IPS DF 4.7 (cell line): ENCODE data around the gene BANF2.
"Not testable (repeated sequence)": the region's sequence is repeated elsewhere in the genome, so short reads cannot be mapped to it uniquely, and the experiment has no call there.

Experiments
- DNase-seq: peaks from one replicate; pipeline ENCODE4 v3.0.0-alpha.2; 2013; ENCODE audit warnings: low spot score; ENCODE audit errors: extremely low read depth

Gene BANF2

GRCh38 chr20:17761604-17762003 lies 61.8 kb downstream of the BANF2 start:
- no peak for DNase-seq

- no peak for DNase-seq
Measured at GRCh38 chr20:17762243-17762872, 62.6 kb downstream of the BANF2 start.

- no peak for DNase-seq
Measured at GRCh38 chr20:17762873-17763557, 63.2 kb downstream of the BANF2 start.

DNA sequence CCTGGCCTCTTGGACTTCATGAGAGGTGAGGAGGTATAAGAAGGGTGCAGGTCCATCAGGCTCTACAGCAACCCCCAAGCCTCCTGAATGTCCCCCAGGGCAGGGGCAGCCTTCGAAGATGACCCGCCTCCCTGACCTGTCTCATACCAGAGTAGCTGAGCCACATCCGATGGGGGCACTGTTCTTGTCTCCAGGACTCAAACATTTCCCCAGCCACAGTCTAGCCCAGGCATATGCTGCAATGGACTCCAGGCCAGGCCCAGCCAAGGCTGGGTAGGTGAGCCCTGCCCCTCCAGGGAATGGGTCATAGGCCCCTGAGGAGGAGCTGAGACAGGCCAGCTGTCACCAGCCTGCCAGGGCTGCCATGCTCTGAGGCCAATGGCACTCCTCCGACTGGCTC lies 65.3 kb downstream of the BANF2 start:
- DNase-seq = no peak

DNA sequence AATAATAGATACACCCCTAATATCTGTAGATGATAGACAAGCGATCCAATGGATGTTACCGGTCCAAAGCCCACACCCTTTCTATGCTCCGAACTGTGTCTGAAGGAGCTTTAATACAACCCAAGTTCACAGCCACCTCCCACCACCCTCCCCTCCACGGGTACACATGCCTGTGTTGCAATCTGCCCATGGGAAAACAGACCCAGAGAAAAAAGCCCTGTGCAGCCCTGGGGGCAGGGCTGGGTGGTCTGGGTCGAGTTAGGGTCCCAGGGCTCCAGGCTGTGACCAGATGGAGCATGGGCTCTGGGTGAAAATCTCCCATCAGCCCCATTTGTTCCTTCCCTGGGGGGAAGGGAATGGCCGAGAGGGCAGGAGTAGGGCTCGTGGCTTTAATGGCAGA lies 65.8 kb downstream of the BANF2 start:
- DNase-seq = no peak

DNA sequence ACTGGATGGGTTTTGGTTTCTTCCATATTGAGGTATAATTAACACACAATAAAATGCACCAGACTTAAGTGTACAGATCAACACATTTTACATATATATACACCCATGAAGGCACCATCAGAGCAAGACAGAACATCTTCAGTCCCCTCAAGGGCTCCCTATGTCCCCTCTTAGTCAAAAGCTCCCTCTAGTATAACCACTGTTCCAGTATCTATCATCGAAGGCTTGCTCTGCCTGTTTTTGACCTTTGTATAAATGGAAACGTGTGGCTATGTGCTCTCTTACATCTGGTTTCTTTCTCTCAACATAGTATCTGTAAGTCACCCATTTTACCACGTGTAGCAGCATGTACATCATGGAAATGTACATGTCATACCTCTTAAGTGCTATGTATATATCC lies 66.5 kb downstream of the BANF2 start:
- no peak for DNase-seq

- no peak for DNase-seq
Measured at GRCh38 chr20:17767624-17768023, 67.9 kb downstream of the BANF2 start.

GRCh38 chr20:17768271-17768670 lies 68.5 kb downstream of the BANF2 start:
- DNase-seq = no peak

DNA sequence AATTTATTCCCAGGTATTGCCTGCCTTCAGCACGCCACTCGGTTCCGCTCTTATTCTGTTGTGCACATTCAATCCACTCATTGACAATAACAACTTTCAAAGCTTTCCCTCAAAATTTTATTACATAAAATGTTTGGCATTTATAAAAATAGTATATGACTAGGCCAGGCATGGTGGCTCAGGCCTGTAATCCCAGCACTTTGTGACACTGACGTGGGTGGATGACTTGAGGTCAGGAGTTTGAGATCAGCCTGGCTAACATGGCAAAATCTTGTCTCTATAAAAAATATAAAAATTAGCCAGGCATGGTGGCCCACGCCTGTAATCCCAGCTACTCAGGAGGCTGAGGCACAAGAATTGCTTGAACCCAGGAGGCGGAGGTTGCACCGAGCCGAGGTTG lies 70.0 kb downstream of the BANF2 start:
- not testable (repeated sequence) for DNase-seq

DNA sequence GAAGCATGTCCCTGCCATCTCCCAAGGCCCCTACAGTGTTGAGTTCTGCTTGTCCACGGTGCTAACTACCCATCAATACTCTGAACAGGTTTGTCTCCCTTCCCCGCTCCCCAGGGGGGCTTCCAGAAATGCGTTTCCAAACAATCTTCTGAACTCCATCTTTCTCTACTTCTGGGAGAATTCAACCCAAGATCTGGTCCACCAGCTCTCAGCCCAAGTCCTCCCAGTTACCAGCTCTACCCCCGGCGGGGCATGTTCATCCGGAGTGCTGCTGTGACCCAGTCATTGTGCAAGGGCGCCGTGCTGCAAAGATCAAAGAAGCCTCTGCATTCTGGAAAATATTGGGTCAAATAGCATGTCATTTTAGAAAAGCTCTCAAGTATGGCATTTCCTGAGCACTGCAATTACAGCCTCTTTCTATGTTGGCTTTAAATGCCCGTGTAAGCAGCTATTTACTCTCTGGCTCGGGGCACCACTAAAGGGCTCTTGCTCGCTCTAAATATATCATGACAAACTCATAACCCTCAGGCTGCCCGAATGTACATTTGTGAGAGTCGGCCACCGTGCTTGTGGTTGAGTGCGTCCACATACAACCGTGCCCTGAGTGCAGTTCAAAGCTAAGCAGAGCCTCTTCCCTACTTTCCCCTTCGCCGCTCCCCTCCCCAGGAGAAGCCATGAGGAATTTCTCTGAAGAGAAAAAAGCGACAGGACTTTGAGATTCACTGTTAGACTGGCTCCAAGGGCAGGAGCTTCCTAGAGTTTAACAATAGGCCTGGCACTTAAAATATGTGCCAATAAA lies 71.6 kb downstream of the BANF2 start:
- no peak for DNase-seq

GRCh38 chr20:17772005-17772343 lies 72.2 kb downstream of the BANF2 start:
- DNase-seq = no peak

DNA sequence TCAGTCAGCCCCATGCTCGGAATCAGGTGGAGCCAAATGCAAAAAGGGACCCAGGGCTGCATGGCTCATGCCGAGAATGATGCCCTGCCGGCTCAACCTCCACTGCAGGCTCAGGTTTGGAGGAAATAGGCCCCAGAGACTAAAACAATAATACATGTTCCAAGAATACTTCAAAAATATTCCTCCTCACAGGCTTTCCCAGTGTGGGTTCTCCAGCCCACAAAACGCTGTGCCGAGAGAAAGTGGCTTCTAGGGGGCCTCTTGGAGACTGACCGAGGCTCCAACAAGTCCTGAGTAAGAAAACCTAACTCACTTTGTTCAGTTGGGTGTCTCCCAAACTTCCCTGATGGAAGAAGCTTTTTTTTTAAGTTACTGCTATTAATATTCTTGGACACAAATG lies 73.9 kb downstream of the BANF2 start:
- no peak for DNase-seq

- no peak for DNase-seq
Measured at GRCh38 chr20:17775600-17775999, 75.8 kb downstream of the BANF2 start.

GRCh38 chr20:17776551-17776950 lies 76.8 kb downstream of the BANF2 start:
- DNase-seq = no peak

- DNase-seq = not testable (repeated sequence)
Measured at GRCh38 chr20:17779011-17779410, 79.2 kb downstream of the BANF2 start.

DNA sequence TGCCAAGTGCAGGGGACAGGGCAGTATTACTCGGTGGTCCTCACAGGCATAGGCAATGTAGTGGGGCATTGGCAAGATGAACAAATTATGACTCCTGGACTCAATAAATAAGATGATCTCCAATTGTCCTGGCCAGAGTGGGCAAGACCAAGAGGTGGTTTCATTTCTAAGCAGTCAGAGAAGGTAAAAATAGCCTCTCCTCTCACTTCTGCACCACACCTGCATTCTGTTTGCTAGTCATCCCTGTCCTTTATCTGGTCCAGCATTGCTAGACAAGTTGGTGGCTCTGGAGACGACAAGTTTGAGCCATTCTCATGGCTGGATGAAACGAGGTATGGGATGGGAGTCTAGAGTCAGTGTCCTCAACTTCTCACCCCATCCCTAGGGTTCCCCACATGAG lies 83.0 kb downstream of the BANF2 start:
- no peak for DNase-seq

- DNase-seq = no peak
Measured at GRCh38 chr20:17783671-17784070, 83.9 kb downstream of the BANF2 start.

- no peak for DNase-seq
Measured at GRCh38 chr20:17785007-17785406, 85.2 kb downstream of the BANF2 start.
